ENCODE measurements around the gene MACROD2.

Gene MACROD2

DNA sequence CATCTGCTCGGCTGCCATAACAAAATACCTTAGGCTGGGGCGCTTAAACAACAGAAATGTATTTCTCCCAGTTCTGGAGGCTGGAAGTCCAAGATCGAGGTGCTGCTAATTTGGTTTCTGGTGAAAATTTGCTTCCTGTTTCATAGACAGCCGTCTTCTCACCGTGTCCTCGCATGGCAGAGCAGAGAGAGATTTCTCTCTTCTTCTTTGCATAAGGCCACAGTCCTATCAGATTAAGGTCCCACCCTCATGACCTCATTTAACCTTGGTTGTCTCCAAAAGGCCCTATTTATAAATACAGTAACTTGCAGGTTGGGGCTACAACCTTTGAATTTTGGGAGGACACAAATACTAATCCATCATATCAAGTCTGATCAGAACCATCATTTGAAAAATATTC, 2033.6 kb downstream of the MACROD2 start:
- DNase-seq = no peak

DNA sequence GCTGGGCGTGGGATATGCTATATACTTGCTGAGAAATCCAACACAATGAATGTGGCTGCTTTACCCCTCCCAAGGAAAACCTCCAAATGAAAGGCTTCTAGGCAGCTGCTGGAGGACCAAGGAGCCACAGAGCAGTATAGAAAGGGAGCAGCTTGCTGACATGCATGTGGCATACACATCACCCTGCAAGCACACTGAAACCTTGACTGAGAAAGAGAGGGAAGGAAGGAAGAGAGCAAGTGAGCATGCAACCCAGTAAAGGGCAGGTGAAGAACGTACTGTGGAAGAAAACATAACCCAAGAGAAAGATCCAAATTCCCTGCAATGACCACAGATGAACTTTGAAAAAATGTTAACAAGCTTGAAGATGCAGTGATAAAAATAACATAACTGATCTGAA, 2034.9 kb downstream of the MACROD2 start:
- no peak for DNase-seq

DNA sequence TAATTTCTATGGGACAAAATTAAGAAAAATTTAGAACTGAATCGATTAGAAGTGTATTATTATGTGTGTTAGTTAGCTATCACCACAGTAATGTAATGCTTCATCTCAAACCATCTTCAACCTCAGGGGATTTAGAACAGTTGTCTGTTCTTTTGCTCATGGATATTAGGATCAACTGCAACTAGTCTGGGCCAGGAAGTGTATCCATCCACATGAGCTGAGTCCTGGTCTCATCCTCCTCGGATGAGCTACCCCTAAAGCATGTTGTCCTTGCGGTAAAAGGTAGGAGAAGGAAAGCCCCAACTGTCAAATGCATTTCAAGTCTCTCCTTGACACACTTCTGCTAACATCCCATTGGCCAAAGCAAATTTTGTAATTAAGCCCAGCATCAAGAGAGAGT, 2040.3 kb downstream of the MACROD2 start:
- no peak for DNase-seq

DNA sequence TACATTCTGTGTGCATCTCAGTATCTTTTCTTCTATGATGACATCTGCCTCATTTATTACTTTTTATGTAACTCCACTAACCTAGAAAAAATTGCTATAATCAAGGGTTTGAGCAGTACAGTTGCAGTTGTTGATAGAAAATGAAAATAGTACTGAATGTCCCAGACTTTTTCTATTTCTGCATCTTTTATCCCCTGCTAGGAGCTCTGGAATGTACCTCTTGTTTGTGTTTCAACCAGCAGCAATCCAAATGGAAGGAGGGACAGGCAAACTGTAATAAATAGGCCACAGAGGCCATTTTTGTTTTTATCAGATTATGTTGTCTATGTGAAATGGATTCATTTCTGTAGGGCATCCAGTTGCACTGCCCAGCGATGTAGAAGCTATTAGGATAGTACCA, 2041.0 kb downstream of the MACROD2 start:
- no peak for DNase-seq

DNA sequence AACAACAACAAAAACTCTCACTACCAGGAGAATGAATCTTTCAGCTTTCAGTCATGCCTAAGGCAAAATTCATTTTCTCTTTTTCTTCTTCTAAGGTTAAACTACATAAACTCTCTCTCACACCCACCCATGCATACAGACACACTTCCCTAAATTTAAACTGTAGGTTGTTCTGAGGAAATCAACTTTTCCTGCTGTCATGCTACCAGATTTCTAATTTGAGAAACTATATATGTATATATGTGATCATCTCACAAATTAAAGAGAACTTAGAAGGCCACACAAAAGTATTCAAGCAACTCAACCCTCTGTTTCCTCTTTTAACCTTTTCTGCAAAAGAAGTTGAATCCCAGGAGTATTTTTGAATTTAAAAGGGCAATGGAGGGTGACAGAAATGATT, 2045.4 kb downstream of the MACROD2 start:
- DNase-seq = no peak

DNA sequence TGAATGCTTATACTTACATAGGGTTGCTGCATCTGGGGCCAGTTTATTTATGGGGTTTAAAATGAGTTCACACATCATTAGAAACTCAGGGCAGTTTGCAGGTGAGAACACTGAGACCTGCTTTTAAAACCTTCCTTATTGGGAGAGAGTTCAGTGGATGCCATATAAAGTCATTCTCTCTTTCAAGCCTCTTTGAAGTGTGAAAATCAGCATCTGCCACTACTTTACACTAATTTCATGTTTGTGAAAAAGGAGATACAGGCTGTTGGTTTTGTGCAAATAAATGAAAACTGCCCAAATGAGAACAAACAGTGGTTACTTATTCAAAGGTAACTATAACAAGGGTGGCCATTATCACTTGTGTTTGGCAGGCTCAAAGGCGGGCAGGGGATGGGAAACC, 2047.4 kb downstream of the MACROD2 start:
- no peak for DNase-seq

DNA sequence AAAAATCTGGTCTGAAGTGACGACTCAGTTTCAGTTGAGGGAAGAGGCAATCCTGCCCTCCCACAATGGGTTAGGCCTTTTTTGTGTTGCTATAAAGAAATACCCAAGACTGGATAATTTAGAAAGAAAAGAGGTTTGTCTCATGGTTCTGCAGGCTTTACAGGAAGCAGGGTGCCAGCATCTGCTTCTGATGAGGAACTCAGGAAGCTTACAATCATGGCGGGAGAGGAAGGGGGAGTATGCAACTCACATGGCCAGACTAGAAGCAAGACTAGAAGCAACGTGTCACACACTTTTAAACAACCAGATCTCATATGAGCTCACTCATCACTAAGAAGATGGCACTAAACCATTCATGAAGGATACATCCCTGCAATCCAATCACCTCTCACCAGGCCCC, 2048.6 kb downstream of the MACROD2 start:
- DNase-seq = no peak

DNA sequence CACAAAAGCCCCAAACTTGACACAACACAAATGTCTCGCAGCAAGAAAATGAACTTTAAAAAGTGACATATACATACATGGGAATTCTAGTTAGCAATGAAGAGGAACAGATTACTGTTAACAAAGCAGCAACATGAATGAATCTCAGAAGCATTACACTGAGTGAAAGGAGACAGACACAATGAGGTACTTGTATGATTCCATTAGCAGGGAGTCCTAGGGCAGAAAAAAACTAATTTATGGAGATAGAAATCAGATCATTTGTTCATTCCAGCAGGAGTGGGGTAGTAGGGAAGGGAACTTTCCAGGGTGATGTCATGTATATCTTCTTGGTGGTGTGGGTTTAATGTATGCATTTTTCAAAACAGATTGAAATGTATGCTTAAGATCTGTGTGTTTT, 2053.6 kb downstream of the MACROD2 start:
- DNase-seq = no peak

DNA sequence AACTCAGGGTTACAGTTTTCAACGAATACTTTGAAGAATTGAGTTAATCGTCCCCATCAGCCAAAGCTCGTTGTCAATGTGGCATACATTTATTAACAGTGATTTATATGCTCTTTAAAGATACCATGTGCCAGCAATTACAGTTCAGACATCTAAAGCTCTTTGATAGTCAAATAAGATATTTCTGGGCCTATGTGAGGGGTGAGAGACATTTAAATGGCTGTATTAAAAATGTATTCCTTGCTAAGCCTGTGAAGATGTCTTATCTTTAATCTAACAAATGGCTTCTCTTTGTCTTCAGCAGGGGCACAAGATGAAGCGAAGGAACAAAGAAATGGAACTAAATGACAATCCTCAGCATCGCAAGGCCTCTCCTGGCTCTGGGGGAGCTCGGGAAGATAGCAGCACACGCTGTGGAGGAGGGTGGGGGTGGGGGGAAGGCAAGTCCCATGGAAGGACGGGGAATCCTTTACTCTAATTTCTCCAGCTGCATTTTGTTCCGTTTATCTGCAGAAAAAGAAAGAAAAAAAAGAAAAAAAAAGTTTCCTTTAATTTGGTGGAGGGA, 2054.3 kb downstream of the MACROD2 start:
- no peak for DNase-seq

DNA sequence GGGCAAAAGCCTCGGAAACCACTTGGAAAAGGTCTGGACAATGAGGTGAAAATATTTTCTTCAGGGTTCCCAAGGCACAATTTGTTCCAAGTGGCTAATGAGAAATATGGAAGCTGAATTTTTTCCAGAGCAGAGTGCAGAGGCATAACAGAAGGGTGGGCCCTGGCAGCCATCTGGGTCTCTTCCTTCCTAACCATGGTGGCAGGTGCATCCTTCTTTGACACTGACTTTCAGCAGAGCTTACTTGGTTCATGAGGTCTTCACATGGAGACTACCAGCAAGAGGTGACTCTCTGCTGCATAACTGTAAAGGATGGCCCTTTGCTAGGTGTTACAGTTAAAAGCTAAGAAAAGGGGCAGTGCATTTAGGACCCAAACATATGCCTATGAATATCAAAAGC, 2055.1 kb downstream of the MACROD2 start:
- DNase-seq = no peak

DNA sequence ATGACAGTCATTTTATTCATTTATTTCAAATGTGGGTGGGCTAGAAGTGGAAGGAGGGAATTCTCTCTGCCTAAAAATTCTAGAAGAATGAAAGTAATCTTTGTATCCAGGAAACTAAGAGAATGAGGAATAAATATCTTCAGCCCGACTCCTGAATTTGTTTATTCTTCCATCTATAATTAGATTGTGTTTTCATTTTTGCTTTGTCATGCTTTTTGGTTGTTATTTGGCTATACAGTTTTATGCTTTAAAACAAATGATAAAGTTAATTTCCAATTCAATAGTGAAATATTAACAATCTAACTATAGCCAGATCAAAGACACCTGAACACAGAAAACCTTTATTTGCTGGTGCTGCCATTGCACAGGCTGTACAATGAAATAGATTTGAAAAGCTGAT, 2056.7 kb downstream of the MACROD2 start:
- no peak for DNase-seq

DNA sequence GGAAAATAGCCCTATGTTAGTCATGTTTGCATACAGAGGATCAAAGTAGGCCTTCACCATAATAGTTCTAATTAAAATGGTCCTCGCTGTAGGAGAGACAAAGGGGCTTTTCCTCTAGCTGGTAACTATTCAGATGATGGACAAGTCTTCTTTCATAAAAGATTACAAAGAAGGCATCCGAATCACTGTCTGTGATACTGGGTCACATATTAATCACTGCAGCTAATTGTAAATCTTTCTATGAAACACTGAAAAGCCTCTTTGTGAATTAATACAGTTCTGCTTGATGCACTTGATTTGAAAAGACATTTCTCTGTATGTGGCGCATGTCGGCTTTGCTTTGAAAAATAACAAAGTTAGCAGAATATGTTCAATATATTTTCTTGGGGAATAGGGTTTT, 2057.1 kb downstream of the MACROD2 start:
- no peak for DNase-seq

DNA sequence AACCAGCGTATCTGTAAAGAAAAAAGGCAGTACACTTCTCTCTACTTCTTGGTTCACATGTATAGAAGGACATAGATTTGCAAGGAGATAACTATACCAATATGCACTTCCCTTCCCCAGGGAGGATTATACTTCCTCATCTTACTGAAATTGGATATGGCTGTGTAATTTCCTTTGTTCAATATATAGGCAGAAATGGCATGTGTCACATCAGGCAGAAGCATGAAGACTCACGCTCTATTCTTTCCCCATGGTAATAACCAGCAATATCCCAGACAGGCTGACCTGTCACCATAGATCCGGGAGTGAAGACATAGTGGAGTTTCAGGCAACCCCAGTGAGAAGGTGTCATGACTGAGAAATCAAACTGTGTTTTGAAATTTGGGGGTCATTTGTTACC, 2059.7 kb downstream of the MACROD2 start:
- DNase-seq = no peak

DNA sequence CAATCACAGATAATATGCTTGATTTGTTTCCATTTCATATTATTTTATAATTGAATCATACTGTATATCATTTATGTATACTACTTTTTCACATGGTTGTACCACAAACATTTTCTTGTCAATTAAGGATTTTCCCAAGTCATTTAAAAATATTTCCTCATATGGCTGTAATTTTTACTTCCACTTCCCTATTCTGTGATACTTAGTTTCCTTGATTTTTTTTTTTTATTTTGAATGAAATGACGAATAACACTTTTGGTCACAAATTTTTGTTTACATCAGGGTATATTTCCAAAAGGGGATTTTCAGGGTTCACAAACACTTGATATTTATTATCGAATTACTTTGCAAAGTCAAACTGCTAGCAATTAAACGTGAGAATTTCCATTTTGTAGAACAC, 2062.3 kb downstream of the MACROD2 start:
- no peak for DNase-seq

DNA sequence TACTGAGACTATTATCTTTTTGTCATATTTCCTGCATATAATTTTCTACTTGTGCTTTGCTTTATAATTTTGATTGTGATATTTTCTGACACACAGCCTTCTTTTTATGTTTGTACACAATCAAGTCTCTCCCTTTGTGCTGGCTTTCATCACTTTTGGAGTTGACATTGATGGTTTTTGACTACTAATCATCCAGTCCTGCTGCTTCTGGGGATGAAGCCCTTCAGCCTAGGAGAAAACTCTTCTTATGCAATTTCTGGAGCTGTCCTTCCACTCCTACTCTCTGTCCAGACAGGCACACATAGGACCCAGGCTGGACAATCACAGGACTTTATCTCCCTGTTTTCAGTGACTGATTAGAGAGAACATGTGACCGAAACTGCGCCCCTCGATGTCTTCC, 2063.0 kb downstream of the MACROD2 start:
- DNase-seq = no peak

DNA sequence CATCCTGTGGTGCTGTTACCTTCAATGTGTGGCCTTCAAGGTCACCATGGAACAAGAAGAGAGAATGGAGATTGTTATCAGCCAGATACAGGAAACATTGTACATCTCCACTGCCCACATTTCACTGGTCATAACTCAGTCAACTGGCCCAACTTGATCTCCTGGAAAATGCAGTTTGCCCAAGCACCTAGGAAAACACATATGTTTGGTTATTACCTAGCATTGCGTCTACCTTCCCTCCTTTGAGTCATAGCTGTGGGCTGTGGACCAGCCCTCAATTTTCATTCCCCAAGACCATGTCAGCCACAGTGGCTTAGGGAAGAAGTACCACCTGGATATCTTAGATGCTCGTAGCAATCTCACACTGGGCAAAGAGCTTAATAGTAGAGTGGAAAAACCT, 2064.5 kb downstream of the MACROD2 start:
- no peak for DNase-seq

DNA sequence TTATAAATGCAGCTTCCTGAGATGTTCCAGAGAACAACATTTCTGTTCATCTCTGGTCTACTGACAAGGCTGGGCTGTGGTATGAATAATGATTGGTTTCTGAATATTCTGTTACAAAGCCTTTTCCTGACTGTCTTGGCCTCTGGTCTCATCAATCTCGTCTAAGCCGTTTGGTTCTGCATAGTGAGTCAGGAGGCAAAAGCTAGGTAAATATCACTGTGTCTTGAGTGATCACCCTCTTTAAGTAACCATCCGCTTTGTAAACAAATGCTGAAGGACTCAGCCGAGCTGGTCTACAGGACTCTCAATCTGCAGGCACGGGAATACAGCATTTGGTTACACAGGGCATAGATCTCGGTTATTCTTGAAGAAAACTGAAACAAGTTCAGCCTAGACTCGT, 2066.0 kb downstream of the MACROD2 start:
- DNase-seq = no peak

DNA sequence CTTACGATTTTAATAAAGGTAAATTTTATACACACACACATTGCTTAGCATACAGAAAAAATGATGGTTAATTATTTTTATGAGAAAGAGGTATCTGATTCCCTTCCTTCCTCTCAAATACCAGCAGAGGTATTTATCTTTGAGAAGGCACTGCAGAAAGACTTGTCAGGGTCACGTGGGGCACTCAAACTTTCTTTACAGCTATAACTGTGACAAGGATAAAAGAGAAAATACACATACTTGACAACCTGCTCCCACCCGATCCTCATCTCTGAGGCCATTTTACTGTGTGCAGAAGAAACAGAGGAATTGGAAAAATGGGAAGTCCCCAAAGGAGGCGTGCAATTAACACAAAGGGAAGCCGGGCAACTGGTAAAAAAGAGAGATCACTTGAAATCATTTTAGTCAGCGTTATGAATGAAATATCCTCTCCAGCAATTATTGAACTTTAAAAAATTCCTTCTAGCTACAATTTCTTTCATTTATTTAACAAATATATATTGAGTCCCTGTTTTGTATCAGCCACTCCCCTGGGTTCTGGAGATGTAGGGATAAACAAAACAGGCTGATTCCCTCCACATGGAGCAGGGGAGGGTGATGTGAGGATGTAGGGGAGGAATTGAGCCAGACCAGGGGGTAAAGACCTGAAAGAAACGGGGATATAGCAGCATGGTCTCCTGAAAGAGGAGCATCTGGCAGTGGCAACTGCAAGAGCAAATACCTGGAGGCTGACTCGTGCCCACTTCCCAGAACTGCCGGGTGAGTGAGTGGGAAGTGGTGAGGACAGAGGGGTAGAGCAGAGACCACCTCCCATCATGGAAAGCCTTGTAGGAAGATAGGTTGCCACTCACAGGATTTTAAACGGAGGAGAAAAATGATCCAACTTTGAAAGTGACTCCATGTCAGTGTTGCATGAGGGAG, 2067.6 kb downstream of the MACROD2 start:
- DNase-seq = no peak

DNA sequence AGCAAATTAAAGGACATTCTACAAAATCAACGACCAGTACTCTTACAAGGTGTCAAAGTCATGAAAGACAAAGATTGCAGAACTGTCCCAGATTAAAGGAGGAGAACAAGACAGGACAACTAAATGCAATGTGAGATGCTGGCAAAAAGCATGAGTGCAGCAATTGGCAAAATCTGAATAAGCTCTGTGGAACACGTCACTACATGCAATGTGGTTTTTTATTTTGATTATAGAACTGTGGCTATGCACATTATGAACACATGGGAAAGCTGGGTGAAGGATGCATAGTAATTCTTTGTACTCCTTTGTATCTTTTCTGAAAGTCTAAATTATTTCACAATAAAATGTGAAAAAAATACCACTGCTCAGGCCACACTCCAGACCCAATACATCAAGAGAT, 2068.6 kb downstream of the MACROD2 start:
- DNase-seq = no peak

DNA sequence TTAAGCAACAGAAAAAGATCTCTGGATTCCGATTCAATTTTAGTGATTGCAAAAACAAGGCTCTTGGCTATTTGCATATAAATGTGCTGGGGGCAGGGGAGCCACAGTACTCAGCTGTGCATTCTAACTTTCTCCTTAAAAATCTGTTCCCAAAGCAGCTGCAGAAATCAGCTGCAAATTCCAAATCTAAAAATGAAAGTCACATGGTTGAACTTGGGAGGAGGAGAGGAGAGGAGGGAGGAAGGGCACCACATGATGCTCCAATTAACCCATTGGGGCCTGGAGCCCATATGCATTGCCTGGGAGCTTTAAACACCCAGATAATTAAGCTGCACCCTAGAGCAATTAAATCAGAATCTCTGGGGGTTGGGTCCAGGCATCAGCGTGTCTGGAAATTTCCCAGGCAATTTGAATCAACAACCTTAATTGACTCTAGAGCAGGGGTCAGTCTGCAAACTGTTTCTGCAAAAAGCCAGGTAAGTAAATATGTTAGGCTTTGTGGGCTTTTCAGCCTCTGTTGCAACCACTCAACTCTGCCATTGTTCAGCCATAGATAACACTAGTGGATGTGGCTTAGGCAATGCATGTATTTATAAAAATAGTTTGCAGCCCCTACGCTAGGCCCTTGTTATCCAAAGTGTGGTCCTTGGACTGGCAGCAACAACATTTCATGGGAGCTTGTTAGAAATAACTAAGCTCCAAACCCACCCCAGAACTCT, 2069.8 kb downstream of the MACROD2 start:
- no peak for DNase-seq

DNA sequence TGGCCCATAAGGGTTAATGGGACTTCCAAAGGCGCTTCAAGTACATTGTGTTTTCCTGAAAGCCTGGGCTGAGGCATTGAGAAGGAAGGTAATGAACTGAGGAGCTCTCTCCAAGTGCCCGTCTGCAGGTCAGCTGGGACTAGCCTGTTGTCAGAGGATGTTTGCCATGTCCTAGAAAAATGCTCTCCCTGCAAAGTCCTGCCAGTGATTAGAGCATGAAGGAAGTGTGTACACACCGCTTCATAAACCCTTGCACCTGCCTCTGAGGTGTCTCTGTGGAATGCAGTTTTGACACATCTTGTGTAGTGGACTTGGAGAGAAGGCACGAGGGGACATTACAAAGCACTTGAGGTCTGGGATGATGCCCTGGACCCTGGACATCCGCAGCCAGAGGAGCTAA, 2071.3 kb downstream of the MACROD2 start:
- DNase-seq = no peak

DNA sequence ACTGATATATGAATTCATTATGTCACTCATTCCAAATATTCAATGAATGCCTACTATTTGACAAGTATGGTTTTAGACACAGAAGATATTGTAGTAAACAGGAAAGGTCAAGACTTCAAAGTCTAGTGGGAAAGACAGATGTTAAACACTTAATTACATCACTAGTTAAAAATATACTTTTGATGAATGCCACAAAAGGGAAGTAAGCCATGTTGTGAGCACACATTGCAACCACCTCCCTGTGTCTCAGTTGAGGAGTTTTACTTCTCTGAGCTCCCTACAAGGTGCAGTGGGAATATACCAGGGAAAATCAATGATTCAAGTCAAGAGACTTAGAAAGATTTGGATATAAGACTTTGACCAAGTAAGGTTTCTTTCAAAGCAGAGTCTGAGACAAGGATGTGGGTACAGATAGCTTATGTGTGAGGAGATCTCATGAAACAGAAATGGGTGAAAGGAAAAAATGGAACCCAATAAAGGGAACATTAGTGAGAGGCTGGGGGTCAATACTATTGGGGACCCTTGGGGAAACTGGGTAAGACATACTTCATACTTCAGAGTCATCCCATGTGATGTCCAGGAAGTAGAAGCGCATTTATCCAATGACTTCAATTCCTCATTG, 2074.2 kb downstream of the MACROD2 start:
- no peak for DNase-seq

DNA sequence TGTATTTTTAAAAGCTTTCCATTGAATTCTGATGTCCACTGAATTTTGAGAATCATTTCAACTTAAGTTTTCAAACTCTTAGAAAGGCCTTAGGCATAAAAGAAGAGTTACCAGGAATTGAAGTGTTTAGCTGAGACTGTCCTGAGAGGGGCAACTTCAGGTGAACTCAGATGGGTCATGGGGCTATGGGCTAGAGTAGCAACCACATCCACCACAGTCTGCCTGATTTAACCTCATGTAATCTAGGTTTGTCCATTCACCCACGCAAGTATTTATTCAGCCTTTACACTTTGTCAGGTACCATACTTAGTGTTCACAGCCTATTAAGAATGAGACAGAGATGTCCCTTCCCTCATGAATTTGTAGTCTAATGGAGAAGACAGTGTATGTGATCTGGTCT, 2076.9 kb downstream of the MACROD2 start:
- no peak for DNase-seq
